Esophagus muscularis mucosa (tissue), 4 donors: Measurements from ENCODE around the gene NTN3. TPM values are rescaled to one million over a fixed set of nuclear protein-coding genes. Genes with fewer than 3 reads are reported as not detected.

Experiments
- DNase-seq: peaks from one replicate; pipeline ENCODE4 v3.0.0-alpha.2; 2017; ENCODE audit errors: extremely low spot score
- H3K27ac ChIP-seq, 4 donors: fragments of 200-600 bp; sonication (generic); replicated peaks in 1 of 4; 1 replicate in 3 of 4; 2 replicates in 1 of 4; pipeline ENCODE4 v1.5.1; 2016 to 2019; ENCODE audit warnings: mild to moderate bottlenecking in 1 of 4
- H3K27me3 ChIP-seq, 4 donors: fragments of 200-600 bp; sonication (generic); one replicate each; pipeline versions ENCODE4 v1.5.1 to v1.6.0; 2016 to 2019
- H3K36me3 ChIP-seq, 4 donors: fragments of 200-600 bp; sonication (generic); one replicate each; pipeline ENCODE4 v1.5.1; 2016 to 2019
- H3K4me1 ChIP-seq, 4 donors: fragments of 200-600 bp; sonication (generic); one replicate each; pipeline ENCODE4 v1.5.1; 2016 to 2019
- H3K4me3 ChIP-seq, 4 donors: fragments of 200-600 bp; sonication (generic); 1 replicate in 2 of 4; 2 replicates in 2 of 4; pipeline ENCODE4 v1.5.1; 2016 to 2019; ENCODE audit warnings: mild to moderate bottlenecking in 4 of 4, moderate library complexity in 1 of 4
- H3K9me3 ChIP-seq, 4 donors: fragments of 200-600 bp; sonication (generic); 1 replicate in 3 of 4; 2 replicates in 1 of 4; pipeline ENCODE4 v1.5.1; 2016 to 2019
- CTCF ChIP-seq, 3 experiments: fragments of 200-600 bp in 2 of 3; fragments of 450-650 bp in 1 of 3; sonication (generic) in 2 of 3; IDR thresholded peaks; one replicate each; pipeline ENCODE4 v1.5.1; 2017 to 2019; ENCODE audit warnings: antibody characterized with exemption in 3 of 3, mild to moderate bottlenecking in 2 of 3, moderate library complexity in 1 of 3
- EP300 ChIP-seq: sonication (generic); formaldehyde crosslinking; IDR thresholded peaks from one replicate; pipeline ENCODE4 v1.6.1; 2017; ENCODE audit warnings: antibody characterized with exemption
- POLR2A ChIP-seq: fragments of 450-650 bp; IDR thresholded peaks from one replicate; pipeline ENCODE4 v1.6.1; 2017; ENCODE audit warnings: antibody characterized with exemption, moderate library complexity, mild to moderate bottlenecking, low read depth
- POLR2AphosphoS5 ChIP-seq, 2 donors: sonication (generic); formaldehyde crosslinking; IDR thresholded peaks; one replicate each; pipeline ENCODE4 v1.6.1; 2017; ENCODE audit warnings: antibody characterized with exemption in 2 of 2
- WGBS: methylation state at CpG from one replicate; pipeline ENCODE4 v1.1.5; 2018; 5-methylcytosine and 5-hydroxymethylcytosine counted together
- intact Hi-C: fragments of 100-400 bp; cut with DNase I; formaldehyde crosslinking; loops from one replicate; pipeline ENCODE4 v1.15.1; 2023
- total RNA-seq, 4 donors: library from RNA; depleted of rRNA; stranded (reverse); fragments of >200 nt; gene quantifications; one replicate each; pipeline versions ENCODE4 v1.1.0 to v1.2.1, GENCODE V29; 2016

The NTN3 gene
- total RNA-seq, 4 donors from 2014 or later, result 0.19 to 0.42 (median 0.29) TPM; not detected in 1

GRCh38 chr16:2485811-2486507, 14.9 kb downstream of the NTN3 start:
- H3K27ac ChIP-seq, result no peak overlapping the region

GRCh38 chr16:2486645-2487516, 15.8 kb downstream of the NTN3 start:
- no peaks in the 10 kb centered on the region for H3K9me3 ChIP-seq
- H3K36me3 ChIP-seq, result peaks cover 0 to 16% (median 5%) of the 10 kb centered on the region in 4 donors
- peaks cover 23 to 51% (median 37%) of the 10 kb centered on the region in 4 donors for H3K4me1 ChIP-seq
- H3K4me3 ChIP-seq, result no peak overlapping the region
- intact Hi-C loops, result no loop called here
- 68% methylated on average over 26 of the region's 29 CpGs for WGBS
- no peak for TF ChIP-seq POLR2AphosphoS5 (IDR thresholded peaks at IDR 0.05)
- TF ChIP-seq EP300, result no peak
- no peak for TF ChIP-seq POLR2A
- peak in 1 of 3 experiments; percentile 18 for TF ChIP-seq CTCF (IDR thresholded peaks at IDR 0.05)
- no peak for DNase-seq
- no peaks in the 10 kb centered on the region for H3K27me3 ChIP-seq
- H3K27ac ChIP-seq, result no peak overlapping the region

More at GRCh38 chr16:2485811-2486507, 14.9 kb downstream of the NTN3 start:
- DNase-seq, result no peak
- H3K36me3 ChIP-seq, result peaks cover 0 to 16% (median 5%) of the 10 kb centered on the region in 4 donors
- no peaks in the 10 kb centered on the region for H3K27me3 ChIP-seq
- peaks cover 23 to 51% (median 37%) of the 10 kb centered on the region in 4 donors for H3K4me1 ChIP-seq
- no peak overlapping the region for H3K4me3 ChIP-seq
- intact Hi-C loops, result no loop called here
- no peaks in the 10 kb centered on the region for H3K9me3 ChIP-seq
- TF ChIP-seq POLR2AphosphoS5 (IDR thresholded peaks at IDR 0.05), result no peak
- no peak for TF ChIP-seq POLR2A
- no peak for TF ChIP-seq CTCF (IDR thresholded peaks at IDR 0.05)
- no peak for TF ChIP-seq EP300
- 77% methylated on average over 21 of the region's 33 CpGs for WGBS

GRCh38 chr16:2487517-2487842, 16.4 kb downstream of the NTN3 start:
- peaks cover 21 to 45% (median 32%) of the 10 kb centered on the region in 4 donors for H3K4me1 ChIP-seq
- TF ChIP-seq CTCF (IDR thresholded peaks at IDR 0.05), result no peak
- TF ChIP-seq POLR2AphosphoS5 (IDR thresholded peaks at IDR 0.05), result no peak
- TF ChIP-seq POLR2A, result no peak
- TF ChIP-seq EP300, result no peak
- no peaks in the 10 kb centered on the region for H3K9me3 ChIP-seq
- H3K36me3 ChIP-seq, result peaks cover 0 to 16% (median 5%) of the 10 kb centered on the region in 4 donors
- 59% methylated on average over 4 of the region's 8 CpGs for WGBS
- intact Hi-C loops, result no loop called here
- no peak for DNase-seq
- H3K27me3 ChIP-seq, result no peaks in the 10 kb centered on the region
- no peak overlapping the region for H3K4me3 ChIP-seq
- no peak overlapping the region for H3K27ac ChIP-seq

GRCh38 chr16:2487903-2488531, 16.9 kb downstream of the NTN3 start:
- intact Hi-C loops, result no loop called here

More at GRCh38 chr16:2487903-2488531, 16.9 kb downstream of the NTN3 start:
- Histone ChIP-seq H3K4me3 (no peak overlapping the region), H3K9me3 (no peaks in the 10 kb centered on the region), H3K27ac (no peak overlapping the region), H3K4me1 (peaks cover 17 to 40% (median 27%) of the 10 kb centered on the region in 4 donors), H3K36me3 (peaks cover 0 to 16% (median 5%) of the 10 kb centered on the region in 4 donors), H3K27me3 (no peaks in the 10 kb centered on the region)
- 68% methylated on average over 13 of the region's 15 CpGs for WGBS
- TF ChIP-seq EP300 (no peak), POLR2A (no peak), POLR2AphosphoS5 (IDR thresholded peaks at IDR 0.05) (no peak), CTCF (IDR thresholded peaks at IDR 0.05) (no peak)
- no peak for DNase-seq
